ENCODE results near the gene FSIP1.

FSIP1 gene

GRCh38 chr15:39582286-39582976 is 200.2 kb downstream of the FSIP1 start:
- DNase-seq (ENCODE audit: low spot score) = no peak

GRCh38 chr15:39581793-39582285 is 200.8 kb downstream of the FSIP1 start:
- no peak for DNase-seq (ENCODE audit: low spot score)

GRCh38 chr15:39581242-39581792 is 201.3 kb downstream of the FSIP1 start:
- no peak for DNase-seq (ENCODE audit: low spot score)

GRCh38 chr15:39580485-39581241 is 202.0 kb downstream of the FSIP1 start, which contains the start of gene THBS1:
Gene THBS1 (plus strand): TSS chr15:39581079. CDS start chr15:39581858, 779 bp downstream.
- DNase-seq (ENCODE audit: low spot score) = no peak

- peak; percentile 58 for DNase-seq (ENCODE audit: low spot score)
Measured at GRCh38 chr15:39580117-39580484, 202.5 kb downstream of the FSIP1 start.

GRCh38 chr15:39579487-39580116 is 203.0 kb downstream of the FSIP1 start:
- DNase-seq (ENCODE audit: low spot score) = no peak

GRCh38 chr15:39578851-39579486 is 203.7 kb downstream of the FSIP1 start:
- no peak for DNase-seq (ENCODE audit: low spot score)

GRCh38 chr15:39575180-39575579 is 207.5 kb downstream of the FSIP1 start:
- no peak for DNase-seq (ENCODE audit: low spot score)

GRCh38 chr15:39574427-39574826 is 208.2 kb downstream of the FSIP1 start:
- DNase-seq (ENCODE audit: low spot score) = no peak

GRCh38 chr15:39573844-39574243 is 208.8 kb downstream of the FSIP1 start:
- DNase-seq (ENCODE audit: low spot score) = no peak

GRCh38 chr15:39573287-39573686 is 209.4 kb downstream of the FSIP1 start:
- DNase-seq (ENCODE audit: low spot score) = no peak

- no peak for DNase-seq (ENCODE audit: low spot score)
Measured at GRCh38 chr15:39565851-39566250, 216.8 kb downstream of the FSIP1 start.

- DNase-seq (ENCODE audit: low spot score) = no peak
Measured at GRCh38 chr15:39564972-39565665, 217.5 kb downstream of the FSIP1 start.

GRCh38 chr15:39558421-39558820 is 224.2 kb downstream of the FSIP1 start:
- no peak for DNase-seq (ENCODE audit: low spot score)

- no peak for DNase-seq (ENCODE audit: low spot score)
Measured at GRCh38 chr15:39556461-39556860, 226.2 kb downstream of the FSIP1 start.

GRCh38 chr15:39555885-39556284 is 226.8 kb downstream of the FSIP1 start:
- no peak for DNase-seq (ENCODE audit: low spot score)

GRCh38 chr15:39554746-39555387 is 227.8 kb downstream of the FSIP1 start:
- no peak for DNase-seq (ENCODE audit: low spot score)

GRCh38 chr15:39553947-39554693 is 228.5 kb downstream of the FSIP1 start:
- no peak for DNase-seq (ENCODE audit: low spot score)

GRCh38 chr15:39552556-39552955 is 230.1 kb downstream of the FSIP1 start:
- DNase-seq (ENCODE audit: low spot score) = no peak

- DNase-seq (ENCODE audit: low spot score) = no peak
Measured at GRCh38 chr15:39551476-39551875, 231.2 kb downstream of the FSIP1 start.
